ENCODE measurements around the gene ACSM2B. TPM values are rescaled to one million over a fixed set of nuclear protein-coding genes. Genes with fewer than 3 reads are reported as not detected.

ACSM2B gene
- total and polyA plus RNA-seq, 2 donors (not counting 3 experiments of a cell fraction or from before 2014, with no cell fraction given): 0.07 TPM; not detected in 1

DNA sequence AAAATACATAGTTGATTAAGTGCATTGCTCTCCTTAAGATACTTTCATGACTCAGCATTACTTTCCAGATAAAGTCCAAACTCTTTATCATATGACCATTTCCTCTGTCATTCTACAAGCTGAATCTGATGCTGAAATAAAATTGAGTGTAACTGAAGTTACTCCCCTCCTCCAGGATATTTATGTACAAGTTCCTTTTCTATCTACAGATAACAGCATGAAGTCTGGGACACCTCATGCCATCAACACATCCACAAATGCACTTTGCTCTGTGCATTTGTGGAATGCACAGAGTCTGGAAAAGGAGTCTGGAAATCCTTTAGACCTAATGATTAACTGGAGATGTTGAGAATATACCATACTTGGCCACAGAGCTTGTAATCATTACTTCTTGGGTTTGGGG lies 60.5 kb downstream of the ACSM2B start:
- no peak for FAIRE-seq
- TF ChIP-seq EZH2 (IDR thresholded peaks at IDR 0.05; ENCODE audit: borderline replicate concordance, low read depth, low read length, severe bottlenecking) (no peak), POLR2A (IDR thresholded peaks at IDR 0.05; ENCODE audit: low read depth, low read length) (no peak), POLR2AphosphoS5 (IDR thresholded peaks at IDR 0.05; ENCODE audit: insufficient read depth, low read depth, low read length) (no peak), CTCF (IDR thresholded peaks at IDR 0.05; ENCODE audit: extremely low read depth in 1 of 2, insufficient read depth in 1 of 2, low read depth in 1 of 2, low read length in 2 of 2) (no peak), FOS (IDR thresholded peaks at IDR 0.05; ENCODE audit: borderline replicate concordance, insufficient read depth, low read length) (no peak)
- TF ChIP-seq, protein P1, sequence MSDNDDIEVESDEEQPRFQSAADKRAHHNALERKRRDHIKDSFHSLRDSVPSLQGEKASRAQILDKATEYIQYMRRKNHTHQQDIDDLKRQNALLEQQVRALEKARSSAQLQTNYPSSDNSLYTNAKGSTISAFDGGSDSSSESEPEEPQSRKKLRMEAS (IDR thresholded peaks at IDR 0.05; ENCODE audit: insufficient read depth, insufficient read length): no peak

GRCh38 chr16:20510323-20510722 lies 65.8 kb downstream of the ACSM2B start:
- Histone ChIP-seq H3K4me1 (ENCODE audit: control insufficient read depth, extremely low read depth, insufficient read depth, low read length) (no peaks in the 10 kb centered on the region), H3K36me3 (ENCODE audit: control insufficient read depth in 2 of 2, extremely low read depth in 1 of 2, insufficient read depth in 2 of 2, low read length in 2 of 2) (no peaks in the 10 kb centered on the region), H3K4me3 (replicated peaks in 1 of 3; ENCODE audit: insufficient read depth in 1 of 3, low read depth in 1 of 3, low read length in 3 of 3) (no peak overlapping the region), H3K9ac (replicated peaks; ENCODE audit: extremely low read depth, insufficient read depth, low read length) (no peak overlapping the region), H3K27ac (ENCODE audit: insufficient read depth, low read depth, low read length) (no peak overlapping the region), H3K79me2 (ENCODE audit: control insufficient read depth, insufficient read depth, low read length) (no peaks in the 10 kb centered on the region), H2AFZ (ENCODE audit: low read depth, low read length) (no peak overlapping the region), H3K4me2 (ENCODE audit: insufficient read depth, low read length) (no peak overlapping the region), H3K9me1 (replicated peaks; ENCODE audit: control insufficient read depth, extremely low read depth, insufficient read depth, low read length) (no peaks in the 10 kb centered on the region), H3K27me3 (ENCODE audit: control insufficient read depth in 2 of 2, insufficient read depth in 2 of 2, low read length in 2 of 2) (no peaks in the 10 kb centered on the region), H4K20me1 (replicated peaks; ENCODE audit: control insufficient read depth, extremely low read depth, insufficient read depth, low read length) (no peaks in the 10 kb centered on the region), H3K9me3 (replicated peaks; ENCODE audit: control insufficient read depth, insufficient read depth, low read length) (no peaks in the 10 kb centered on the region)
- intact Hi-C loops (cut with micrococcal nuclease): no loop called here
- POLR2A ChIA-PET: no interaction called here
- dilution Hi-C loops (cut with MboI; ENCODE audit: extremely low pct_ligation_motif_present, low sequenced_read_pairs): no loop called here
- CTCF ChIA-PET: no interaction called here
- no peak for TF ChIP-seq POLR2AphosphoS5 (IDR thresholded peaks at IDR 0.05; ENCODE audit: insufficient read depth, low read depth, low read length)
- TF ChIP-seq MYC (IDR thresholded peaks at IDR 0.05; ENCODE audit: low read depth, low read length): no peak
- TF ChIP-seq POLR2A (IDR thresholded peaks at IDR 0.05; ENCODE audit: low read depth, low read length): no peak
- no peak for TF ChIP-seq GATA2 (IDR thresholded peaks at IDR 0.05; ENCODE audit: insufficient read depth, insufficient read length, low read depth, low read length)
- TF ChIP-seq FOS (IDR thresholded peaks at IDR 0.05; ENCODE audit: borderline replicate concordance, insufficient read depth, low read length): no peak
- no peak for TF ChIP-seq JUN (IDR thresholded peaks at IDR 0.05; ENCODE audit: borderline replicate concordance, insufficient read depth, insufficient read length, low read depth)
- TF ChIP-seq, protein P1 (IDR thresholded peaks at IDR 0.05; ENCODE audit: insufficient read depth, insufficient read length): no peak
- TF ChIP-seq CTCF (IDR thresholded peaks at IDR 0.05; ENCODE audit: extremely low read depth in 1 of 2, insufficient read depth in 1 of 2, low read depth in 1 of 2, low read length in 2 of 2): no peak
- TF ChIP-seq EZH2 (IDR thresholded peaks at IDR 0.05; ENCODE audit: borderline replicate concordance, low read depth, low read length, severe bottlenecking): no peak
- no TSS peak for BruUV-seq (replicated peaks)
- FAIRE-seq (no peak), DNase-seq (ENCODE audit: low read depth, low spot score) (no peak)

More for the DNA sequence above, 60.5 kb downstream of the ACSM2B start:
- no peaks in the 10 kb centered on the region for H3K79me2 ChIP-seq (ENCODE audit: control insufficient read depth, insufficient read depth, low read length)
- H3K9ac ChIP-seq (replicated peaks; ENCODE audit: extremely low read depth, insufficient read depth, low read length): no peak overlapping the region
- no peaks in the 10 kb centered on the region for H4K20me1 ChIP-seq (replicated peaks; ENCODE audit: control insufficient read depth, extremely low read depth, insufficient read depth, low read length)
- POLR2A ChIA-PET: no interaction called here
- no peaks in the 10 kb centered on the region for H3K36me3 ChIP-seq (ENCODE audit: control insufficient read depth in 2 of 2, extremely low read depth in 1 of 2, insufficient read depth in 2 of 2, low read length in 2 of 2)
- no peak overlapping the region for H3K27ac ChIP-seq (ENCODE audit: insufficient read depth, low read depth, low read length)
- no peaks in the 10 kb centered on the region for H3K9me1 ChIP-seq (replicated peaks; ENCODE audit: control insufficient read depth, extremely low read depth, insufficient read depth, low read length)
- H3K4me3 ChIP-seq (replicated peaks in 1 of 3; ENCODE audit: insufficient read depth in 1 of 3, low read depth in 1 of 3, low read length in 3 of 3): no peak overlapping the region
- BruUV-seq (replicated peaks): no TSS peak
- dilution Hi-C loops (cut with MboI; ENCODE audit: extremely low pct_ligation_motif_present, low sequenced_read_pairs): no loop called here
- no peaks in the 10 kb centered on the region for H3K4me1 ChIP-seq (ENCODE audit: control insufficient read depth, extremely low read depth, insufficient read depth, low read length)
- H3K27me3 ChIP-seq (ENCODE audit: control insufficient read depth in 2 of 2, insufficient read depth in 2 of 2, low read length in 2 of 2): no peaks in the 10 kb centered on the region
- no peak overlapping the region for H3K4me2 ChIP-seq (ENCODE audit: insufficient read depth, low read length)
- intact Hi-C loops (cut with micrococcal nuclease): no loop called here
- DNase-seq (ENCODE audit: low read depth, low spot score): no peak
- CTCF ChIA-PET: no interaction called here
- no peak overlapping the region for H2AFZ ChIP-seq (ENCODE audit: low read depth, low read length)
- H3K9me3 ChIP-seq (replicated peaks; ENCODE audit: control insufficient read depth, insufficient read depth, low read length): no peaks in the 10 kb centered on the region
